Right cardiac atrium (tissue), 5 donors: ENCODE results near the gene HTR3E. TPM values are rescaled to one million over a fixed set of nuclear protein-coding genes. Genes with fewer than 3 reads are reported as not detected.
"Not testable (repeated sequence)": the region's sequence is repeated elsewhere in the genome, so short reads cannot be mapped to it uniquely, and the experiment has no call there.

Experiments used
- ATAC-seq, 2 donors: fragments of 200-7000 bp; cut with Tn5 transposase; one replicate each; pipeline versions ENCODE4 v1.8.0 to v1.9.1; 2020; ENCODE audit warnings: moderate library complexity in 2 of 2, mild to moderate bottlenecking in 1 of 2
- DNase-seq, 3 donors: peaks; one replicate each; pipeline ENCODE4 v3.0.0-alpha.2; 2020
- H3K27ac ChIP-seq: one replicate; pipeline ENCODE4 v1.5.1; 2013; ENCODE audit warnings: mild to moderate bottlenecking, low read length, control low read depth, moderate library complexity
- H3K27me3 ChIP-seq: one replicate; pipeline ENCODE4 v1.6.1; 2013; ENCODE audit not compliant: control insufficient read depth, insufficient read depth
- H3K4me1 ChIP-seq: one replicate; pipeline ENCODE4 v1.6.1; 2013; ENCODE audit warnings: low read length; ENCODE audit not compliant: control insufficient read depth, insufficient read depth
- H3K4me3 ChIP-seq: one replicate; pipeline ENCODE4 v1.5.1; 2013; ENCODE audit warnings: low read length, control low read depth
- H3K9me3 ChIP-seq: one replicate; pipeline ENCODE4 v1.6.1; 2013; ENCODE audit warnings: low read length; ENCODE audit not compliant: control insufficient read depth
- WGBS: extraction: QIAGEN DNeasy Blood & Tissue Kit; methylation state at CpG from one replicate; pipeline ENCODE4 v1.1.7; 2013; 5-methylcytosine and 5-hydroxymethylcytosine counted together
- intact Hi-C, 4 donors: fragments of 100-400 bp; cut with DNase I; formaldehyde crosslinking; loops; one replicate each; pipeline versions ENCODE4 v1.11.0 to v1.14.0; 2022 to 2023
- polyA plus RNA-seq: library from polyadenylated mRNA; stranded (reverse); fragments of 200-250 nt; gene quantifications from one replicate; pipeline ENCODE4 v1.2.3, GENCODE V29; 2013
- total RNA-seq, 4 donors: library from RNA; stranded (reverse); fragmentation: NEBNext Ultra II Directional; extraction: Animal tissue kit (Norgen Biotek cat#: 25700); gene quantifications; one replicate each; pipeline ENCODE4 v1.2.1, GENCODE V29; 2021
- donor health status: healthy with polysubstance abuse.
- donor health status: DM: no; HTN: yes; CAD: no.
- donor health status: DM: no; HTN: no; CAD: no.
- donor health status: DM: no; HTN: yes; CAD: no; lungs with severe emphysema.
- donor health status: DM: yes; HTN: yes; CAD: no.

The HTR3E gene
- total and polyA plus RNA-seq, 5 donors = not detected

- intact Hi-C loops = loop anchor here in 2 of 4 donors (10.0 kb wide), 2 partner anchors 93 to 103 kb away; partner anchors contain the start of genes ALG3 (in 1 of the 2) and EEF1AKMT4 (in 1 of the 2)
- Histone ChIP-seq H3K27ac (no peak overlapping the region), H3K27me3 (no peaks in the 10 kb centered on the region), H3K4me1 (no peaks in the 10 kb centered on the region), H3K9me3 (no peaks in the 10 kb centered on the region), H3K4me3 (no peak overlapping the region)
- 91% methylated on average over 7 of the region's 7 CpGs for WGBS
- DNase-seq = no peak
- ATAC-seq = no peak
Measured at GRCh38 chr3:184142199-184142598, 45.3 kb downstream of the HTR3E start.

- Histone ChIP-seq H3K4me3 (no peak overlapping the region), H3K27me3 (no peaks in the 10 kb centered on the region), H3K9me3 (no peaks in the 10 kb centered on the region), H3K27ac (no peak overlapping the region), H3K4me1 (no peaks in the 10 kb centered on the region)
- ATAC-seq (no peak), DNase-seq (no peak)
- WGBS = 91% methylated on average over 3 of the region's 3 CpGs
- intact Hi-C loops = loop anchor here in 2 of 4 donors (10.0 kb wide), 2 partner anchors 91 to 101 kb away; partner anchors contain the start of genes ALG3 (in 1 of the 2) and EEF1AKMT4 (in 1 of the 2)
Measured at GRCh38 chr3:184143327-184143726, 46.5 kb downstream of the HTR3E start.

DNA sequence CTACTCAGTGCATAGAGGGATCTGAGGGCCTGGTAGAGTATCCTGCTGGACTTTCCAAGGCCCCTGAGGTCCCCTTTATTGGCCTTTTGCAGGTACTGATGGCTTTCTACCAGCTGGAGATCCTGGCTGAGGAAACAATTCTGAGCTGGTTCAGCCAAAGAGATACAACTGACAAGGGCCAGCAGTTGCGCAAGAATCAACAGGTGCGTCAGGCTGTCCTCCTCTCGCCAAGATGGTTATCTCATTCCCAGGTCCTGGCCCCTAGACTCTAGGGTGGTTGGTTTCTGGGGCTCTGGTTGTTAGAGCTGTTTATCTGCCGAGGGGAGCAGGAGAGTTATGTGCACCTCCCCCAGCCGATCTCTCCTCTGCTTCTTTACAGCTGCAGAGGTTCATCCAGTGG, 47.6 kb downstream of the HTR3E start:
- ATAC-seq (no peak), DNase-seq (no peak)
- H3K9me3 ChIP-seq = no peaks in the 10 kb centered on the region
- no peak overlapping the region for H3K27ac ChIP-seq
- no peak overlapping the region for H3K4me3 ChIP-seq
- 71% methylated on average over 5 of the region's 5 CpGs for WGBS
- no peaks in the 10 kb centered on the region for H3K27me3 ChIP-seq
- H3K4me1 ChIP-seq = no peaks in the 10 kb centered on the region
- intact Hi-C loops = loop anchor here in 2 of 4 donors (10.0 kb wide), 2 partner anchors 90 to 100 kb away; partner anchors contain the start of genes ALG3 (in 1 of the 2) and EEF1AKMT4 (in 1 of the 2)

DNA sequence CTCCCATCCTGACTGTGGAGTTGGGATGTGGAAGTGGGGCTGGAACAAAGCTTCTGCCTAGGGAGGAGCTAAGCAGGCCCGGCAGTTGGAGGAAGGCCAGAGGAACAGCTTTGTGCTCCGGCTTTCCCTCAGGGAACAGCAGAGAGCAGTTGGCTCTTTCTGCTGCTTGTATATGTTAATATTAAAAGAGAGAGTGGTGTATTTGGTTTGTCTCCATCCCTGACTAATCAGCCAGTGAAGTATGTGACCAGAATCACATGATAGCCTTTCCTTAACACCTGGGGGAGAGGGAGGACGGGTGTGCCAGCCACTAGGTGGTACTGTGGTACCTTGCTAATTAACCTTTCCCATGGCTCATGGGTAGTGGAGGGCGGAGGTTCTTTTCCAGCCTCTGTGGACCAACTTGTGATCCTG, 48.3 kb downstream of the HTR3E start:
- H3K27me3 ChIP-seq = no peaks in the 10 kb centered on the region
- ATAC-seq = peak; percentile 58 to 60
- WGBS = 33% methylated on average over 4 of the region's 4 CpGs
- intact Hi-C loops = loop anchor here in 2 of 4 donors (5.0 to 10.0 kb wide), 3 partner anchors 42 to 100 kb away; partner anchors contain the start of genes ABCF3 (in 1 of the 2), ALG3 (in 1 of the 2) and EEF1AKMT4 (in 1 of the 2)
- no peaks in the 10 kb centered on the region for H3K4me1 ChIP-seq
- no peak overlapping the region for H3K27ac ChIP-seq
- H3K9me3 ChIP-seq = no peaks in the 10 kb centered on the region
- peak; percentile 55 to 87 (median 76) for DNase-seq
- H3K4me3 ChIP-seq = no peak overlapping the region

DNA sequence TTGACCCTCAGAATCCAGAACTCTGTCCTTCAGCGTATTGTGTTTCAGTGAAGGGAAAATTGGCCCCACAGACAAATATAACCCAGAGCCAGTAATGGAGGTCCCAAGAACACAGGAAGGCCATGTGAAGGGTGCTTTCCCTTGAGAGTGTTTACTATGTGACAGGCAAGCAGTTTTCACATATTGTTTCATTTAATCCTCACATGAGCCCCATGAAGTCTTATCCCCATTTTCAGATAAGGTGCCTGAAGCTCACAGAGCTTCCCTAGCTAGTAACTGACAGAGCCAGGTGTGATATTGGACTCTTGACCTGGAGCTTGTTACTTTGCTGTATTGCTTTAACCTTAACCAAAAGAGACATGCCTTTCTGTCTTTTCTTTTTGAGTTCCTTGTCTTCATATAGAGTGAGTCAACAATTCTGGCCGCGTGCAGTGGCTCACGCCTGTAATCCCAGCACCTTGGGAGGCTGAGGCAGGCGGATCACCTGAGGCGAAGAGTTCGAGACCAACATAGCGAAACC, 48.9 kb downstream of the HTR3E start:
- no peak overlapping the region for H3K27ac ChIP-seq
- H3K27me3 ChIP-seq = no peaks in the 10 kb centered on the region
- intact Hi-C loops = loop anchor here in 2 of 4 donors (5.0 to 10.0 kb wide), 3 partner anchors 41 to 99 kb away; partner anchors contain the start of genes ABCF3 (in 1 of the 2), ALG3 (in 1 of the 2) and EEF1AKMT4 (in 1 of the 2)
- WGBS = 87% methylated on average over 8 of the region's 8 CpGs
- ATAC-seq = no peak
- no peaks in the 10 kb centered on the region for H3K9me3 ChIP-seq
- H3K4me3 ChIP-seq = no peak overlapping the region
- DNase-seq = no peak
- H3K4me1 ChIP-seq = no peaks in the 10 kb centered on the region

DNA sequence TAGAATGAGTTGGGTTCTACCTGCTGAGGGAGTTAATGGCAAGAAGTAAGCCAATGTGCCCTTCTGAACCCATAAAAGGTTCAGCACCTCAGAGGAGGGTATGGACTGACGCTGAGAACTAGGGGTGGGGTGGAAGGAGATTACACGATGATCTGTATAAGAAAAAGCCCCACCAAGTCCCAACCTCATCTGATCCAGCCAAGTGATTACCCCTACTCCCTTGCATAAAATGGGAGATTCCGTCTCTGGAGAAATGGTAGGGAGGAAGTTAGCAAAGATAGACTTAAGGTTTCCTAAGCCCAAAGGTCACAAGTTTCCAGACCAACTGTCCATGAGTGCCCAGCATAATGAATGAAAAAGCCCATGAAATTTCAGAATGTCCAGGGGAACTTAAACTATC, 51.2 kb downstream of the HTR3E start:
- no peaks in the 10 kb centered on the region for H3K27me3 ChIP-seq
- H3K27ac ChIP-seq = no peak overlapping the region
- intact Hi-C loops = loop anchor here in 2 of 4 donors (5.0 to 10.0 kb wide), 3 partner anchors 39 to 97 kb away; partner anchors contain the start of genes ABCF3 (in 1 of the 2), ALG3 (in 1 of the 2) and EEF1AKMT4 (in 1 of the 2)
- no peaks in the 10 kb centered on the region for H3K4me1 ChIP-seq
- ATAC-seq (no peak), DNase-seq (no peak)
- no peaks in the 10 kb centered on the region for H3K9me3 ChIP-seq
- WGBS = 74% methylated on average over 3 of the region's 3 CpGs
- H3K4me3 ChIP-seq = no peak overlapping the region

DNA sequence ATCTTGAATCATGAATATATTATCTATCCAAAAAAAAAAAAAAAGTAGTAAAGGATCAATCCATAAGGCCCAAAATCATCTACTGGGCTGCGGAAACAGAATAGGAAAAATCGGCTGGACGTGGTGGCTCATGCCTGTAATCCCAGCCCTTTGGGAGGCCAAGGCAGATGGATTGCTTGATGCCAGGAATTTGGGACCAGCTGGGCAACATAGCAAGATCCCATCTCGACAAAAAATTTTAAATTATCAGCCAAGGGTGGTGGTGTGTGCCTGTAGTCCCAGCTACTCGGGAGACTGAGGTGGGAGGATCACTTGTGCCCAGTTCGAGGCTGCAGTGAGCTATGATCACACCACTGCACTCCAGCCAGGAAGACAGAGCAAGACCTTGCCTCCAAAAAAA, 52.3 kb downstream of the HTR3E start:
- Histone ChIP-seq H3K27ac (no peak overlapping the region), H3K9me3 (no peaks in the 10 kb centered on the region), H3K4me3 (no peak overlapping the region), H3K27me3 (no peaks in the 10 kb centered on the region), H3K4me1 (no peaks in the 10 kb centered on the region)
- no peak for DNase-seq
- intact Hi-C loops = loop anchor here in 2 of 4 donors (5.0 to 10.0 kb wide), 3 partner anchors 38 to 96 kb away; partner anchors contain the start of genes ABCF3 (in 1 of the 2), ALG3 (in 1 of the 2) and EEF1AKMT4 (in 1 of the 2)
- ATAC-seq = no peak
- 94% methylated on average over 6 of the region's 6 CpGs for WGBS

DNA sequence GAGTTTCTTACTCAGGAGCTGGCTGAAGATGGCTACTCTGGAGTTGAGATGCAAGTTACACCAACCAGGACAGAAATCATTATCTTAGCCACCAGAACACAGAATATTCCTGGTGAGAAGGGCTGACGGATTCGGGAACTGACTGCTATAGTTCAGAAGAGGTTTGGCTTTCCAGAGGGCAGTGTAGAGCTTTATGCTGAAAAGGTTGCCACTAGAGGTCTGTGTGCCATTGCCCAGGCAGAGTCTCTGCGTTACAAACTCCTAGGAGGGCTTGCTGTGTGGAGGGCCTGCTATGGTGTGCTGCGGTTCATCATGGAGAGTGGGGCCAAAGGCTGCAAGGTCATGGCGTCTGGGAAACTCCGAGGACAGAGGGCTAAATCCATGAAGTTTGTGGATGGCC, 52.9 kb downstream of the HTR3E start:
- not testable (repeated sequence) for H3K9me3 ChIP-seq, H3K4me1 ChIP-seq, H3K27me3 ChIP-seq, H3K4me3 ChIP-seq, DNase-seq, H3K27ac ChIP-seq, ATAC-seq
- 61% methylated on average over 6 of the region's 6 CpGs for WGBS
- intact Hi-C loops = loop anchor here in 2 of 4 donors (5.0 to 10.0 kb wide), 3 partner anchors 38 to 95 kb away; partner anchors contain the start of genes ABCF3 (in 1 of the 2), ALG3 (in 1 of the 2) and EEF1AKMT4 (in 1 of the 2)

GRCh38 chr3:184154885-184155643, 58.2 kb downstream of the HTR3E start, which contains the start of gene DVL3:
TSS of gene DVL3 (plus strand) at chr3:184155377. CDS start at chr3:184155636, 259 bp downstream.
- WGBS = under 1% methylated on average over 84 of the region's 84 CpGs
- Histone ChIP-seq H3K9me3 (no peaks in the 10 kb centered on the region), H3K4me3 (peak within 1 kb of the TSS; percentile 99), H3K4me1 (peaks cover 9% of the 10 kb centered on the region), H3K27me3 (no peaks in the 10 kb centered on the region), H3K27ac (peak within 1 kb of the TSS; percentile 98)
- DNase-seq = peak; percentile 77 to 91 (median 90)
- ATAC-seq = peak; percentile 87 to 90
- intact Hi-C loops = no loop called here

DNA sequence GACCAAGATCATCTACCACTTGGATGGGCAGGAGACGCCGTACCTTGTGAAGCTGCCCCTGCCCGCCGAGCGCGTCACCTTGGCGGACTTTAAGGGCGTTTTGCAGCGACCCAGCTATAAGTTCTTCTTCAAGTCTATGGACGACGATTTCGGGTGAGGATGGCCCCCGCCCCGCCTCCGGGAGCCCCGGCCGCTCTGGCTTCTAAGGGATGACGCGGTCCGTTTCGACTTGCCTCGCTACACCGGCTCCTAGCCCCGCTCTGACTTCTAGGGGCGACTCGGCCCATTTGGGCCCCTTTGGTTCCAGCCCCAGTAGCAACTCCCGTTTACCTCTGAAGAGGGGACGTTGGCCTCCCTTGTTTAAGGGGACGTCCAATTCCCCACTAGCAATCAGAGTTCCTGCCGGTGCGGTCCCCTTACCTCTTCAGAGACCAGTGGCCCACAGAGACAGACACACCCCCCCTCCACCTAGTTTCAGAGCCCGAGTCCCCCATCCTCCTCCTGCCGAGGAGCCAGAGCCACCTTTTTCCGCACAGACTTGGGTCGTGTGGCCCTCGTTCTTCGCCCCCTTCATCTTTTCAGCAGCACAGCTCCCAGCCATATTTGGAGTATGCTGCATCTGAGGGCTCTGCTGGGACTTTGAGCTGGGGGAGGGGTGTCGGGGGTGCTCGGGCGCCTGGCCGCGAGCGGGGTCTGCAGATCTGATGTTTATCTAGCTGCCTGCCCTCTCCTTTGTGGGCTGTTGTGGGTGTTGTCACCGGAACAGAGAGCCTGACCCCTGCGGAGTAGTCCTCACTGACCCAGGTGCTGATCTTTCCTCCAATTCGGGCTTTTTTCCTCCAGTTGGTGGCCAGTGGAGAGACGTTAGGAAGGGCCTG, 59.0 kb downstream of the HTR3E start:
- peak overlapping the region; percentile 98 for H3K27ac ChIP-seq
- no peaks in the 10 kb centered on the region for H3K9me3 ChIP-seq
- H3K27me3 ChIP-seq = no peaks in the 10 kb centered on the region
- peaks cover 15% of the 10 kb centered on the region for H3K4me1 ChIP-seq
- under 1% methylated on average over 47 of the region's 47 CpGs for WGBS
- DNase-seq (no peak), ATAC-seq (peak; percentile 3 to 14)
- peak overlapping the region; percentile 99 for H3K4me3 ChIP-seq
- intact Hi-C loops = no loop called here
